HG03175 (cell line): Measurements from ENCODE around the gene RHBDL2.
"Not testable (repeated sequence)": the region's sequence is repeated elsewhere in the genome, so short reads cannot be mapped to it uniquely, and the experiment has no call there.

Source experiments
- ATAC-seq: cut with Tn5 transposase; IDR thresholded peaks from one replicate; pipeline ENCODE4 v1.9.1; 2021; ENCODE audit warnings: mild to moderate bottlenecking, moderate library complexity; ENCODE audit not compliant: unreplicated experiment

The RHBDL2 gene

GRCh38 chr1:38938722-38939260 lies 2.8 kb downstream of the RHBDL2 start:
- ATAC-seq = no peak

- ATAC-seq = no peak
Measured at GRCh38 chr1:38932571-38932970, 9.1 kb downstream of the RHBDL2 start.

GRCh38 chr1:38929476-38929875 lies 12.2 kb downstream of the RHBDL2 start:
- no peak for ATAC-seq

GRCh38 chr1:38929054-38929453 lies 12.6 kb downstream of the RHBDL2 start:
- ATAC-seq = no peak

GRCh38 chr1:38926091-38926490 lies 15.5 kb downstream of the RHBDL2 start:
- no peak for ATAC-seq

GRCh38 chr1:38925391-38925790 lies 16.2 kb downstream of the RHBDL2 start:
- ATAC-seq = no peak

GRCh38 chr1:38923607-38924006 lies 18.0 kb downstream of the RHBDL2 start:
- ATAC-seq = no peak

GRCh38 chr1:38919130-38919529 lies 22.5 kb downstream of the RHBDL2 start:
- ATAC-seq = no peak

GRCh38 chr1:38918568-38918967 lies 23.1 kb downstream of the RHBDL2 start:
- ATAC-seq = no peak

GRCh38 chr1:38917772-38918171 lies 23.9 kb downstream of the RHBDL2 start:
- no peak for ATAC-seq

GRCh38 chr1:38917337-38917736 lies 24.3 kb downstream of the RHBDL2 start:
- no peak for ATAC-seq

- ATAC-seq = no peak
Measured at GRCh38 chr1:38915352-38915948, 26.2 kb downstream of the RHBDL2 start.

- ATAC-seq = not testable (repeated sequence)
Measured at GRCh38 chr1:38914908-38915307, 26.7 kb downstream of the RHBDL2 start.

- no peak for ATAC-seq
Measured at GRCh38 chr1:38908821-38909220, 32.8 kb downstream of the RHBDL2 start.

- ATAC-seq = no peak
Measured at GRCh38 chr1:38905985-38906384, 35.6 kb downstream of the RHBDL2 start.

GRCh38 chr1:38899560-38899959 lies 42.1 kb downstream of the RHBDL2 start:
- ATAC-seq = no peak

GRCh38 chr1:38898653-38899230 lies 42.9 kb downstream of the RHBDL2 start:
- no peak for ATAC-seq

- no peak for ATAC-seq
Measured at GRCh38 chr1:38896169-38896568, 45.5 kb downstream of the RHBDL2 start.

- ATAC-seq = no peak
Measured at GRCh38 chr1:38892976-38893375, 48.7 kb downstream of the RHBDL2 start.

- ATAC-seq = no peak
Measured at GRCh38 chr1:38891753-38892152, 49.9 kb downstream of the RHBDL2 start.

GRCh38 chr1:38889589-38889988 lies 52.0 kb downstream of the RHBDL2 start:
- ATAC-seq = no peak

- ATAC-seq = no peak
Measured at GRCh38 chr1:38888423-38889333, 53.0 kb downstream of the RHBDL2 start.
